PC-3 (cell line): ENCODE data around the gene IFNG. TPM values are rescaled to one million over a fixed set of nuclear protein-coding genes. Genes with fewer than 3 reads are reported as not detected.

Source experiments
- ATAC-seq: fragments of 200-7000 bp; cut with Tn5 transposase; 2 replicates; pipeline ENCODE4 v1.9.1; 2020; ENCODE audit warnings: mild to moderate bottlenecking, moderate library complexity
- BruUV-seq: library from RNA; stranded (reverse); fragments of 400-500 nt; replicated peaks from 2 replicates; lab custom pipeline; 2021; lab: Mats Ljungman, UMichigan
- CTCF ChIA-PET: fragments of 300-600 bp; sonication (Branson Sonifier 250); formaldehyde crosslinking; loops from one replicate; lab custom pipeline; 2022; ENCODE audit warnings: antibody characterized with exemption; lab: Charles Lee
- POLR2A ChIA-PET: fragments of 300-600 bp; sonication (Branson Sonifier 250); formaldehyde crosslinking; loops from one replicate; lab custom pipeline; 2022; ENCODE audit warnings: antibody characterized with exemption; ENCODE audit not compliant: unreplicated experiment; lab: Charles Lee
- DNase-seq: peaks from one replicate; pipeline ENCODE4 v3.0.0-alpha.2; 2015
- H2AFZ ChIP-seq: fragments of 300-600 bp; sonication (generic); 2 replicates; pipeline ENCODE4 v1.6.0; 2016; ENCODE audit warnings: antibody characterized with exemption, low read length
- H3F3A ChIP-seq: fragments of 300-600 bp; sonication (generic); one replicate; pipeline ENCODE4 v1.6.0; 2017; ENCODE audit warnings: antibody characterized with exemption, low read length, control low read depth, mild to moderate bottlenecking; ENCODE audit not compliant: unreplicated experiment
- H3K27ac ChIP-seq: fragments of 300-600 bp; sonication (generic); 2 replicates; pipeline ENCODE4 v1.5.1; 2016; ENCODE audit warnings: mild to moderate bottlenecking, low read length
- H3K27me3 ChIP-seq: fragments of 300-600 bp; sonication (generic); 2 replicates; pipeline ENCODE4 v1.6.1; 2016; ENCODE audit warnings: low read length, mixed read lengths
- H3K36me3 ChIP-seq: fragments of 300-600 bp; sonication (generic); 2 replicates; pipeline ENCODE4 v1.6.1; 2016; ENCODE audit warnings: low read depth, mixed run types, low read length, mixed read lengths
- H3K4me1 ChIP-seq: fragments of 300-600 bp; sonication (generic); 2 replicates; pipeline ENCODE4 v1.5.1; 2016; ENCODE audit warnings: low read length; ENCODE audit not compliant: insufficient read depth
- H3K4me2 ChIP-seq: fragments of 300-600 bp; sonication (generic); 2 replicates; pipeline ENCODE4 v1.6.0; 2016; ENCODE audit warnings: low read length
- H3K4me3 ChIP-seq: fragments of 300-600 bp; sonication (generic); 2 replicates; pipeline ENCODE4 v1.5.1; 2016; ENCODE audit warnings: mild to moderate bottlenecking, low read length, mixed read lengths
- H3K79me2 ChIP-seq: fragments of 300-600 bp; sonication (generic); 2 replicates; pipeline ENCODE4 v1.6.1; 2017; ENCODE audit warnings: low read length, mixed read lengths
- H3K9ac ChIP-seq: fragments of 300-600 bp; sonication (generic); 2 replicates; pipeline ENCODE4 v1.6.0; 2016; ENCODE audit warnings: mild to moderate bottlenecking, low read length
- H3K9me2 ChIP-seq: fragments of 300-600 bp; sonication (generic); replicated peaks from 2 replicates; pipeline ENCODE4 v1.6.1; 2016; ENCODE audit warnings: mixed run types, low read length, mixed read lengths
- H3K9me3 ChIP-seq: fragments of 300-600 bp; sonication (generic); 2 replicates; pipeline ENCODE4 v1.6.1; 2016; ENCODE audit warnings: low read length, mixed read lengths
- H4K20me1 ChIP-seq: fragments of 300-600 bp; sonication (generic); 2 replicates; pipeline ENCODE4 v1.6.1; 2016; ENCODE audit warnings: low read length, mixed read lengths
- CTCF ChIP-seq: fragments of 300-600 bp; sonication (generic); conservative IDR thresholded peaks from 2 replicates; pipeline ENCODE4 v1.5.1; 2017; ENCODE audit warnings: antibody characterized with exemption, low read depth, mild to moderate bottlenecking, low read length
- EZH2 ChIP-seq: fragments of 300-600 bp; sonication (generic); IDR thresholded peaks from one replicate; pipeline ENCODE4 v1.6.1; 2017; ENCODE audit warnings: antibody characterized with exemption, mild to moderate bottlenecking, low read length; ENCODE audit not compliant: unreplicated experiment
- EZH2phosphoT487 ChIP-seq: fragments of 300-600 bp; sonication (generic); IDR thresholded peaks from 2 replicates; pipeline ENCODE4 v1.6.1; 2018; ENCODE audit warnings: mild to moderate bottlenecking, antibody characterized with exemption, low read length, borderline replicate concordance
- intact Hi-C: fragments of 100-400 bp; cut with micrococcal nuclease; formaldehyde crosslinking; loops from 2 replicates; pipeline ENCODE4 v1.9.0; 2023
- total RNA-seq: library from RNA; depleted of rRNA; stranded (reverse); fragments of >200 nt; gene quantifications from 2 replicates; pipeline ENCODE4 v1.2.3, GENCODE V29; 2014

IFNG gene
- total RNA-seq, 1 experiment from 2014 or later: not detected

GRCh38 chr12:68148261-68148951 is 11.1 kb downstream of the IFNG start:
- no TSS peak for BruUV-seq

DNA sequence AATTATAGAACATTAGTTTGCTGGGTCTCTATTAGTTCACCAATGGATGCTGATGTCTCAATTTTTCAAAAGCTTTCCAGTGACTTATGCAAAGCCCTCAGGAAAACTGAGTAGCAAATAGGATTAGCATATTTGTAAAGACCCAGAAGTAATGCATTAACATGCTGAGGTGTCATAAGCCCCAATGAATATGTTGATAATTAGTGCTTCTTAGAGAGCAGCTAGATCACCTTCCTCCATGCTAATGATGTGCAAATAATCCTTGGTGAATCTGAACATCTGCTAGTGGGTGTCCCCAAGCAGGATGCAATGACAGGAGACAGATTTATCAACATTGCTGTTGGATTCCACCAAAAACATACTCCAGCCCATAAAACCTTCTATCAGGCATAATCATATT is 19.0 kb downstream of the IFNG start:
- Histone ChIP-seq H2AFZ (no peak overlapping the region), H3K36me3 (no peaks in the 10 kb centered on the region), H3K27me3 (peaks cover 81% of the 10 kb centered on the region), H3K4me2 (no peak overlapping the region), H3K9ac (no peak overlapping the region), H4K20me1 (no peaks in the 10 kb centered on the region), H3K79me2 (no peaks in the 10 kb centered on the region), H3K9me3 (no peaks in the 10 kb centered on the region), H3K4me1 (no peaks in the 10 kb centered on the region), H3F3A (no peaks in the 10 kb centered on the region), H3K27ac (no peak overlapping the region), H3K4me3 (no peak overlapping the region), H3K9me2 (no peaks in the 10 kb centered on the region)
- intact Hi-C loops: no loop called here
- TF ChIP-seq EZH2phosphoT487 (no peak), EZH2 (no peak), CTCF (no peak)
- ATAC-seq (no peak), DNase-seq (no peak)
- ChIA-PET CTCF (no interaction called here), POLR2A (no interaction called here)
- no TSS peak for BruUV-seq

More at GRCh38 chr12:68148261-68148951, 11.1 kb downstream of the IFNG start:
- Histone ChIP-seq H3K36me3 (no peaks in the 10 kb centered on the region), H3K27ac (no peak overlapping the region), H3K4me2 (no peak overlapping the region), H4K20me1 (no peaks in the 10 kb centered on the region), H3K4me3 (no peak overlapping the region), H3F3A (no peaks in the 10 kb centered on the region), H3K4me1 (no peaks in the 10 kb centered on the region), H3K27me3 (peaks cover 93% of the 10 kb centered on the region), H2AFZ (no peak overlapping the region), H3K9me3 (no peaks in the 10 kb centered on the region), H3K9me2 (no peaks in the 10 kb centered on the region), H3K9ac (no peak overlapping the region), H3K79me2 (no peaks in the 10 kb centered on the region)
- TF ChIP-seq CTCF (no peak), EZH2 (no peak), EZH2phosphoT487 (no peak)
- intact Hi-C loops: no loop called here
- DNase-seq (no peak), ATAC-seq (no peak)
- CTCF ChIA-PET: no interaction called here
- POLR2A ChIA-PET: no interaction called here

DNA sequence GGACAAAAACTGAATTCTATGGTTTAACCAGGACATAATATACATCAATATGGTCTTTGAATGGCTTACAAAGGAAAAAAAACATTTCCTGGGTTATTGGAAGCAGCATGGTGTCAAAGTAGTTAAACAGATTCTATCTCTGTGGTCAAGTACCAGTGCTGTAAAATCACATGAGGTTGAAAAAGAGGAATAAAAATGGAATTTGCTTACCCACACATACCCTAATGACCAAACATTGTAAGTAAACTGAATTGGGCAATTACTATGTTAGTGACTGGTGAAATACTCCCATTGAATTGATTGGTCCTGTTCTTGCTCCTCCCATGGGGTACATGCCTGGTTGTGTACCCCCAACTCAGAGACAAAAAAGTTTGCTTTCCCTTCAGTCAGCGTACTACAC is 19.6 kb downstream of the IFNG start:
- H3K4me1 ChIP-seq: no peaks in the 10 kb centered on the region
- H3K9me3 ChIP-seq: no peaks in the 10 kb centered on the region
- H3K4me2 ChIP-seq: no peak overlapping the region
- ATAC-seq: no peak
- TF ChIP-seq CTCF: no peak
- no peak for TF ChIP-seq EZH2phosphoT487
- TF ChIP-seq EZH2: no peak
- no peaks in the 10 kb centered on the region for H4K20me1 ChIP-seq
- BruUV-seq: no TSS peak
- no peak overlapping the region for H3K9ac ChIP-seq
- H3K27me3 ChIP-seq: peaks cover 77% of the 10 kb centered on the region
- CTCF ChIA-PET: no interaction called here
- POLR2A ChIA-PET: no interaction called here
- intact Hi-C loops: no loop called here
- no peaks in the 10 kb centered on the region for H3K9me2 ChIP-seq
- H3K4me3 ChIP-seq: no peak overlapping the region
- no peaks in the 10 kb centered on the region for H3K36me3 ChIP-seq
- no peak overlapping the region for H3K27ac ChIP-seq
- no peaks in the 10 kb centered on the region for H3F3A ChIP-seq
- H3K79me2 ChIP-seq: no peaks in the 10 kb centered on the region
- no peak for DNase-seq
- no peak overlapping the region for H2AFZ ChIP-seq
